Fibroblast of lung (primary cell): ENCODE data around the gene C1QB. TPM values are rescaled to one million over a fixed set of nuclear protein-coding genes. Genes with fewer than 3 reads are reported as not detected.

ENCODE experiments used
- DNase-seq, 2 donors: peaks; one replicate each; pipeline versions ENCODE4 v3.0.0 to v3.0.0-alpha.2; 2010; ENCODE audit warnings: low read depth in 2 of 2
- H2AFZ ChIP-seq: 2 replicates; pipeline ENCODE4 v1.5.1; 2012; ENCODE audit warnings: low read length, control low read depth, inconsistent platforms
- H3K27ac ChIP-seq: 2 replicates; pipeline ENCODE4 v1.5.1; 2011; ENCODE audit warnings: low read length, control low read depth; ENCODE audit not compliant: insufficient read depth
- H3K27me3 ChIP-seq: 2 replicates; pipeline ENCODE4 v1.5.1; 2011; ENCODE audit warnings: mild to moderate bottlenecking, low read length; ENCODE audit not compliant: control insufficient read depth, insufficient read depth
- H3K36me3 ChIP-seq: 2 replicates; pipeline ENCODE4 v1.5.1; 2011; ENCODE audit warnings: low read length; ENCODE audit not compliant: control insufficient read depth, insufficient read depth
- H3K4me1 ChIP-seq: 2 replicates; pipeline ENCODE4 v1.5.1; 2011; ENCODE audit warnings: low read length; ENCODE audit not compliant: control insufficient read depth, insufficient read depth; ENCODE audit errors: extremely low read depth
- H3K4me2 ChIP-seq: 2 replicates; pipeline ENCODE4 v1.5.1; 2011; ENCODE audit warnings: low read length, control low read depth; ENCODE audit not compliant: insufficient read depth; ENCODE audit errors: extremely low read depth
- H3K4me3 ChIP-seq, 4 experiments: fragments of 200-600 bp in 1 of 4; sonication (generic) in 1 of 4; replicated peaks in 1 of 4; 2 replicates each; pipeline ENCODE4 v1.5.1; 2011 to 2016; ENCODE audit warnings: low read length in 4 of 4, low read depth in 3 of 4, mild to moderate bottlenecking in 3 of 4, control low read depth in 2 of 4, inconsistent platforms in 1 of 4, mixed read lengths in 1 of 4; ENCODE audit not compliant: insufficient read depth in 1 of 4; ENCODE audit errors: control extremely low read depth in 1 of 4
- H3K79me2 ChIP-seq: 2 replicates; pipeline ENCODE4 v1.5.1; 2012; ENCODE audit warnings: mild to moderate bottlenecking, low read length, inconsistent platforms; ENCODE audit not compliant: control insufficient read depth, insufficient read depth
- H3K9ac ChIP-seq: 2 replicates; pipeline ENCODE4 v1.5.1; 2011; ENCODE audit warnings: mild to moderate bottlenecking, low read length, control low read depth; ENCODE audit not compliant: insufficient read depth
- H3K9me3 ChIP-seq: 2 replicates; pipeline ENCODE4 v1.5.1; 2012; ENCODE audit warnings: low read depth, low read length; ENCODE audit not compliant: control insufficient read depth, insufficient read depth
- H4K20me1 ChIP-seq: 2 replicates; pipeline ENCODE4 v1.5.1; 2011; ENCODE audit warnings: low read length; ENCODE audit not compliant: control insufficient read depth, insufficient read depth; ENCODE audit errors: extremely low read depth
- EZH2 ChIP-seq: IDR thresholded peaks from 2 replicates; pipeline ENCODE4 v1.5.1; 2012; ENCODE audit warnings: low read length, control low read depth, mild to moderate bottlenecking; ENCODE audit errors: missing control alignments
- polyA plus RNA-seq, 2 donors: library from polyadenylated mRNA; depleted of rRNA in 1 of 2; stranded (reverse) in 1 of 2; unstranded in 1 of 2; fragments of >200 nt; gene quantifications; 2 replicates each; pipeline ENCODE4 v1.2.1, GENCODE V29; 2011 to 2012; ENCODE audit warnings: missing spikeins in 1 of 2
- total RNA-seq: library from RNA; depleted of rRNA; stranded (reverse); fragments of >200 nt; gene quantifications from 2 replicates; pipeline ENCODE4 v1.2.1, GENCODE V29; 2014
- TF ChIP-seq, protein P1 (sequence below), 2 donors: IDR thresholded peaks in 1 of 2; conservative IDR thresholded peaks in 1 of 2; 1 replicate in 1 of 2; 2 replicates in 1 of 2; pipeline ENCODE4 v1.5.1; 2011 to 2012; ENCODE audit warnings: low read length in 2 of 2, control low read depth in 1 of 2, inconsistent platforms in 1 of 2, low read depth in 1 of 2, mild to moderate bottlenecking in 1 of 2

The C1QB gene
- total and polyA plus RNA-seq, 2 donors (not counting 1 experiment from before 2014, with no cell fraction given) = not detected

DNA sequence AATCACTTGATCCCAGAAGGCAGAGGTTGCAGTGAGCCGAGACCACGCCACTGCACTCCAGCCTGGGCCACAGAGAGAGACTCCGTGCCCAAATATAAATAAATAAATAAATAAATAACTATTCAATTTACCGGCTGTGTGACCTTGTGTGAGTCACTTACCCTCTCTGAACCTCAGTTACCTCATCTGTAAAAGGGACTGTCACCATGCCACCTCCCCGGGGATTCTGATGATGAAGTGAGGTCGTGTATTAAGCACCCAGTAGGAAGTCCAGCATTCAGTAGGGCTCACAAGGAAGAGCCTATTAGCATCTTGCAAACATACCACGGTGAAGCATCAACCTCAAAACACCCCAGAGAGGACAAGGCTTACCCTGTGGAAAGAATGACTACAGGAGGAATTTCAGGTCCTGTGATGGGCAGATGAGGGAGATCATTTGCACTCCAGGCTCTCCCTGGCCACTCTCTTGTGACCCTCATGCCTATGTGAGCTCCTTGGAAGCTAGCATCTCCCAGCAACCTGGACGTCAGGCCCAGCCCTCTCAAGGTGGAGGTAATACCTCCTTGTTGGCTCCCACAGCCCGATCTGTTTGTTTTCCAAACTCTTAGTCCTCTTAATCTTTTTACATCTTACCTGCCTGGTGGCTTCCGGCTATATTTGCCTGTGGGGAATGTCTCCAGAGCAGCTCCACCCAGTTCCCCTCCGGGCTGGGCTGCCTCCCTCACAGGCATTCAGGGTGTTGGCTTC lies 24.2 kb upstream of the C1QB start:
- H3K9me3 ChIP-seq = no peaks in the 10 kb centered on the region
- H3K9ac ChIP-seq = no peak overlapping the region
- DNase-seq = no peak
- TF ChIP-seq EZH2 = no peak
- TF ChIP-seq, protein P1, sequence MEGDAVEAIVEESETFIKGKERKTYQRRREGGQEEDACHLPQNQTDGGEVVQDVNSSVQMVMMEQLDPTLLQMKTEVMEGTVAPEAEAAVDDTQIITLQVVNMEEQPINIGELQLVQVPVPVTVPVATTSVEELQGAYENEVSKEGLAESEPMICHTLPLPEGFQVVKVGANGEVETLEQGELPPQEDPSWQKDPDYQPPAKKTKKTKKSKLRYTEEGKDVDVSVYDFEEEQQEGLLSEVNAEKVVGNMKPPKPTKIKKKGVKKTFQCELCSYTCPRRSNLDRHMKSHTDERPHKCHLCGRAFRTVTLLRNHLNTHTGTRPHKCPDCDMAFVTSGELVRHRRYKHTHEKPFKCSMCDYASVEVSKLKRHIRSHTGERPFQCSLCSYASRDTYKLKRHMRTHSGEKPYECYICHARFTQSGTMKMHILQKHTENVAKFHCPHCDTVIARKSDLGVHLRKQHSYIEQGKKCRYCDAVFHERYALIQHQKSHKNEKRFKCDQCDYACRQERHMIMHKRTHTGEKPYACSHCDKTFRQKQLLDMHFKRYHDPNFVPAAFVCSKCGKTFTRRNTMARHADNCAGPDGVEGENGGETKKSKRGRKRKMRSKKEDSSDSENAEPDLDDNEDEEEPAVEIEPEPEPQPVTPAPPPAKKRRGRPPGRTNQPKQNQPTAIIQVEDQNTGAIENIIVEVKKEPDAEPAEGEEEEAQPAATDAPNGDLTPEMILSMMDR (conservative IDR thresholded peaks at IDR 0.05 in 1 of 2, IDR thresholded peaks at IDR 0.05 in 1 of 2; ENCODE audit: low read depth in 1 of 2, low read length in 2 of 2) = no peak
- H2AFZ ChIP-seq = no peak overlapping the region
- no peaks in the 10 kb centered on the region for H3K79me2 ChIP-seq
- no peak overlapping the region for H3K27ac ChIP-seq
- no peaks in the 10 kb centered on the region for H3K4me1 ChIP-seq
- H3K4me3 ChIP-seq = no peak overlapping the region
- H3K4me2 ChIP-seq = no peak overlapping the region
- no peaks in the 10 kb centered on the region for H4K20me1 ChIP-seq
- no peaks in the 10 kb centered on the region for H3K36me3 ChIP-seq
- H3K27me3 ChIP-seq = peaks cover 28% of the 10 kb centered on the region

DNA sequence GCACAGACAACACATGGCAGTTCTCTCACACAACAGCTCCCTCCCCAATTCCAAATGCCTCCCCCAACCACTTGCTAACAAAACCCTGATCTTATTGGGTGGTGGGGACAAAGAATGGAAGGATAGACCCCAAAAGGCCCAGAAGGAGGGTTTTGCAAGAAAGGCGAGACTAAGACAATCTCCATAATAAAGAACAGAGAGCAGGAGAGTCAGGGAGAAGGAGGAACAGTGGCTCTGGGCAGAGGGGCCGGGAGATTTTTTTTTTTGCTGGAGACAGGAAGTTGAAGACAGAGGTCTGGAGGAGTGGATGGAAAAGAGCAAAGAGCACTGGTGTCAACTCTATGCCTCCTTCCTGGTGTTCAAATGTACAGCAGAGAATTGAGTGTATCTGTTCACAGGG lies 23.1 kb upstream of the C1QB start:
- H3K27me3 ChIP-seq = peaks cover 28% of the 10 kb centered on the region
- H3K27ac ChIP-seq = no peak overlapping the region
- no peak overlapping the region for H3K9ac ChIP-seq
- H3K9me3 ChIP-seq = no peaks in the 10 kb centered on the region
- TF ChIP-seq EZH2 = no peak
- TF ChIP-seq, protein P1 (conservative IDR thresholded peaks at IDR 0.05 in 1 of 2, IDR thresholded peaks at IDR 0.05 in 1 of 2; ENCODE audit: low read depth in 1 of 2, low read length in 2 of 2) = no peak
- H3K79me2 ChIP-seq = no peaks in the 10 kb centered on the region
- H2AFZ ChIP-seq = no peak overlapping the region
- no peak overlapping the region for H3K4me2 ChIP-seq
- no peak for DNase-seq
- no peaks in the 10 kb centered on the region for H3K36me3 ChIP-seq
- H4K20me1 ChIP-seq = no peaks in the 10 kb centered on the region
- H3K4me1 ChIP-seq = no peaks in the 10 kb centered on the region
- H3K4me3 ChIP-seq = no peak overlapping the region

DNA sequence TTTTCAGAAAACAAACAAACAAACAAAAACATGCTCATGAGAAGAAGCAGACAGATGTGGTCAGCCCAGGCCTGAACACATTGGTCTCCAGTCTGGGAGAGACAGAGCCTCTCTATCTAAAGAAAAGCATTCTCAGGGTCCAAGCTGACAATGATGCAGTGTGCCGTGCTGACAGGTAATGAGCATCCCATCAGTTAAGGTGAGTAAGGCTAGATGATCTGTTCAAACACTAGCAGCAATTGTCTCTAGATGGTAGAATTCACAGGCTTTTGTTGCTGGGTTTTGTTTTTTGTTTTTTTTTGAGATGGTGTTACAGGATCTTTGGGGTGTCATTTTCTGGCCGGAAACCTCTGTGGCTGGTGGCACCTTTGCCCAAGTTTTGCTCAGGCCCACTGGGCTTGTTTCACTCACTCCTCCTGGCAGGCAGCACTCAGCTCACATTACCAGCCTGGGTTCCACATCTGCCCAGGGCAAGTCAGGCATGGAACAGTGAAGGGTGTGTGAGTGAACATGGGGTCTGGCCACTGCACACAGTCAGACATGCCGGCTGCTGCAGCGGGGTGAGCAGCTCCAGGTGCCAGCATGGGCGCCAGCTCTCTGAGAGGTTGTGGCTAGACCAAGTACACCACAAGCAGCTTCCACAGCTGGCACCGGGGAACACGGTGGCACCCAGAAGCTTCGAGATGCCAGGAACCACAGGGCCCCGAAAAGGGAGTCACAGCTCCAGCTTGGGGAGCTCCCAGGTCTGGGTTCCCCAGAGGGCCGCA lies 19.2 kb upstream of the C1QB start:
- Histone ChIP-seq H2AFZ (no peak overlapping the region), H3K4me2 (no peak overlapping the region), H4K20me1 (no peaks in the 10 kb centered on the region), H3K9me3 (no peaks in the 10 kb centered on the region), H3K27ac (no peak overlapping the region), H3K4me1 (no peaks in the 10 kb centered on the region), H3K36me3 (no peaks in the 10 kb centered on the region), H3K4me3 (no peak overlapping the region), H3K27me3 (peaks cover 20% of the 10 kb centered on the region), H3K9ac (no peak overlapping the region), H3K79me2 (no peaks in the 10 kb centered on the region)
- no peak for DNase-seq
- TF ChIP-seq, protein P1 (conservative IDR thresholded peaks at IDR 0.05 in 1 of 2, IDR thresholded peaks at IDR 0.05 in 1 of 2; ENCODE audit: low read depth in 1 of 2, low read length in 2 of 2) = no peak
- no peak for TF ChIP-seq EZH2
